ENCODE data around the gene ENDOG. TPM values are rescaled to one million over a fixed set of nuclear protein-coding genes. Genes with fewer than 3 reads are reported as not detected.

Gene ENDOG
- total and polyA plus RNA-seq, 2 experiments from 2014 or later = 15.1 to 23.5 TPM

- TF ChIP-seq ETS1 (IDR thresholded peaks at IDR 0.05) (no peak), EZH2phosphoT487 (IDR thresholded peaks at IDR 0.05; ENCODE audit: unreplicated experiment) (no peak), CREB1 (CRISPR knock-in tag; IDR thresholded peaks at IDR 0.05; ENCODE audit: low read depth) (no peak), EZH2 (IDR thresholded peaks at IDR 0.05; ENCODE audit: low read depth, unreplicated experiment) (no peak), NANOG (IDR thresholded peaks at IDR 0.05; ENCODE audit: borderline replicate concordance) (no peak), STAT1 (IDR thresholded peaks at IDR 0.05; ENCODE audit: unreplicated experiment) (no peak), ZNF331 (CRISPR knock-in tag; IDR thresholded peaks at IDR 0.05; ENCODE audit: low read depth) (no peak), POLR2AphosphoS5 (IDR thresholded peaks at IDR 0.05; ENCODE audit: low read depth) (no peak; the same call in 1 of the 2 replicates), JUNB (IDR thresholded peaks at IDR 0.05; ENCODE audit: unreplicated experiment) (no peak)
- TF ChIP-seq, protein P1, sequence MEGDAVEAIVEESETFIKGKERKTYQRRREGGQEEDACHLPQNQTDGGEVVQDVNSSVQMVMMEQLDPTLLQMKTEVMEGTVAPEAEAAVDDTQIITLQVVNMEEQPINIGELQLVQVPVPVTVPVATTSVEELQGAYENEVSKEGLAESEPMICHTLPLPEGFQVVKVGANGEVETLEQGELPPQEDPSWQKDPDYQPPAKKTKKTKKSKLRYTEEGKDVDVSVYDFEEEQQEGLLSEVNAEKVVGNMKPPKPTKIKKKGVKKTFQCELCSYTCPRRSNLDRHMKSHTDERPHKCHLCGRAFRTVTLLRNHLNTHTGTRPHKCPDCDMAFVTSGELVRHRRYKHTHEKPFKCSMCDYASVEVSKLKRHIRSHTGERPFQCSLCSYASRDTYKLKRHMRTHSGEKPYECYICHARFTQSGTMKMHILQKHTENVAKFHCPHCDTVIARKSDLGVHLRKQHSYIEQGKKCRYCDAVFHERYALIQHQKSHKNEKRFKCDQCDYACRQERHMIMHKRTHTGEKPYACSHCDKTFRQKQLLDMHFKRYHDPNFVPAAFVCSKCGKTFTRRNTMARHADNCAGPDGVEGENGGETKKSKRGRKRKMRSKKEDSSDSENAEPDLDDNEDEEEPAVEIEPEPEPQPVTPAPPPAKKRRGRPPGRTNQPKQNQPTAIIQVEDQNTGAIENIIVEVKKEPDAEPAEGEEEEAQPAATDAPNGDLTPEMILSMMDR (conservative IDR thresholded peaks at IDR 0.05; ENCODE audit: low read depth in 2 of 2) = no peak
- TF ChIP-seq, protein P2, sequence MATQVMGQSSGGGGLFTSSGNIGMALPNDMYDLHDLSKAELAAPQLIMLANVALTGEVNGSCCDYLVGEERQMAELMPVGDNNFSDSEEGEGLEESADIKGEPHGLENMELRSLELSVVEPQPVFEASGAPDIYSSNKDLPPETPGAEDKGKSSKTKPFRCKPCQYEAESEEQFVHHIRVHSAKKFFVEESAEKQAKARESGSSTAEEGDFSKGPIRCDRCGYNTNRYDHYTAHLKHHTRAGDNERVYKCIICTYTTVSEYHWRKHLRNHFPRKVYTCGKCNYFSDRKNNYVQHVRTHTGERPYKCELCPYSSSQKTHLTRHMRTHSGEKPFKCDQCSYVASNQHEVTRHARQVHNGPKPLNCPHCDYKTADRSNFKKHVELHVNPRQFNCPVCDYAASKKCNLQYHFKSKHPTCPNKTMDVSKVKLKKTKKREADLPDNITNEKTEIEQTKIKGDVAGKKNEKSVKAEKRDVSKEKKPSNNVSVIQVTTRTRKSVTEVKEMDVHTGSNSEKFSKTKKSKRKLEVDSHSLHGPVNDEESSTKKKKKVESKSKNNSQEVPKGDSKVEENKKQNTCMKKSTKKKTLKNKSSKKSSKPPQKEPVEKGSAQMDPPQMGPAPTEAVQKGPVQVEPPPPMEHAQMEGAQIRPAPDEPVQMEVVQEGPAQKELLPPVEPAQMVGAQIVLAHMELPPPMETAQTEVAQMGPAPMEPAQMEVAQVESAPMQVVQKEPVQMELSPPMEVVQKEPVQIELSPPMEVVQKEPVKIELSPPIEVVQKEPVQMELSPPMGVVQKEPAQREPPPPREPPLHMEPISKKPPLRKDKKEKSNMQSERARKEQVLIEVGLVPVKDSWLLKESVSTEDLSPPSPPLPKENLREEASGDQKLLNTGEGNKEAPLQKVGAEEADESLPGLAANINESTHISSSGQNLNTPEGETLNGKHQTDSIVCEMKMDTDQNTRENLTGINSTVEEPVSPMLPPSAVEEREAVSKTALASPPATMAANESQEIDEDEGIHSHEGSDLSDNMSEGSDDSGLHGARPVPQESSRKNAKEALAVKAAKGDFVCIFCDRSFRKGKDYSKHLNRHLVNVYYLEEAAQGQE (IDR thresholded peaks at IDR 0.05; ENCODE audit: unreplicated experiment) = no peak
Measured at GRCh38 chr9:128819716-128820664, 1.7 kb downstream of the ENDOG start (continued).

Data from GM23338 (cell line).